DND-41 (cell line): ENCODE results near the gene TNNT2.

ENCODE experiments used
- CTCF ChIP-seq: IDR thresholded peaks from 2 replicates; pipeline ENCODE4 v1.5.1; 2012; ENCODE audit warnings: borderline replicate concordance, low read length, moderate library complexity, mild to moderate bottlenecking; ENCODE audit not compliant: poor library complexity, severe bottlenecking; ENCODE audit errors: extremely low read depth
- EZH2 ChIP-seq: IDR thresholded peaks from 3 replicates; pipeline ENCODE4 v1.6.1; 2012; ENCODE audit warnings: borderline replicate concordance, low read depth, mild to moderate bottlenecking, moderate library complexity, low read length, inconsistent platforms; ENCODE audit not compliant: severe bottlenecking

- TF ChIP-seq CTCF = no peak
- no peak for TF ChIP-seq EZH2
Measured at GRCh38 chr1:201371276-201371675, 6.2 kb downstream of the TNNT2 start.
